ENCODE results near the gene FOXR1. TPM values are rescaled to one million over a fixed set of nuclear protein-coding genes. Genes with fewer than 3 reads are reported as not detected.

FOXR1 gene
- total and polyA plus RNA-seq, 2 of the 8 experiments (the other 6 are each of a cell fraction or from before 2014, with no cell fraction given), result not detected

DNA sequence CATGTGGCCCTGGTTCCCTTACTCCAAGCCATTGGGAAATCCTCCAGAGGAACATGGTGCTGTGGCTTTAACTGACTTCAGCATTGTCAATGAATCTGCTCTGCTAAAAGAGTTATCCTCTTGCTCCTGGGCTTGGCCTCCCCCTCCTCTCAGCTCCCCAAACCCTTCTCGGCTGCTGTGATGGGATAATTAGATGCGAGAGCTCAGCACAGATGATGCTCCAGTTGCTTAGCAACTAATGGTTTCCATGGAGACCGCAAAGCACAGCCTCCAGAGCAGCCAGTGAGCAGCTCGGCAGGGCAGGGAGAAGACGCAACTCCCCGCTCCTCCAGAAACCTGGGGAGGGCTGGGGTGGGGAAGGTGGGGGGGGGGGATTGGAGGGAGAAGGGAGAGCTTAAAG lies 18.3 kb upstream of the FOXR1 start:
- Histone ChIP-seq H3K79me2 (ENCODE audit: control insufficient read depth in 1 of 2, insufficient read depth in 2 of 2, low read length in 2 of 2) (no peaks in the 10 kb centered on the region), H3K56ac (replicated peaks; ENCODE audit: insufficient read length, low read depth, low read length) (no peak overlapping the region), H3K9ac (replicated peaks in 1 of 4; ENCODE audit: extremely low read depth in 1 of 4, low read depth in 3 of 4, low read length in 3 of 4) (no peak overlapping the region), H3K23me2 (ENCODE audit: low read depth, low read length) (0 out of 2 replicates have a peak, but pooled peaks cover 2% of the 10 kb centered on the region), H2BK120ac (replicated peaks; ENCODE audit: low read depth, low read length) (no peak overlapping the region), H3K18ac (ENCODE audit: extremely low read depth, low read length) (no peak overlapping the region), H2AK5ac (ENCODE audit: low read depth, low read length) (no peak overlapping the region), H2AFZ (ENCODE audit: low read length) (no peak overlapping the region), H3K9me3 (ENCODE audit: insufficient read depth in 2 of 2, low read depth in 1 of 2, low read length in 1 of 2) (no peaks in the 10 kb centered on the region), H4K91ac (replicated peaks; ENCODE audit: insufficient read length, low read length) (no peak overlapping the region), H2BK20ac (ENCODE audit: low read length) (no peak overlapping the region), H4K8ac (ENCODE audit: extremely low read depth, insufficient read depth, low read length) (no peak overlapping the region), H4K5ac (ENCODE audit: insufficient read length, low read depth, low read length) (no peak overlapping the region), H4K20me1 (replicated peaks in 1 of 2; ENCODE audit: control insufficient read depth in 1 of 2, insufficient read depth in 2 of 2, low read length in 2 of 2) (no peaks in the 10 kb centered on the region), H3K4me3 (ENCODE audit: extremely low read depth in 1 of 4, insufficient read depth in 2 of 4, low read depth in 3 of 4, low read length in 4 of 4) (no peak overlapping the region), H2BK5ac (ENCODE audit: low read depth, low read length) (no peak overlapping the region), H3K27ac (ENCODE audit: low read depth, low read length) (no peak overlapping the region), H2BK15ac (ENCODE audit: low read length) (no peak overlapping the region), H3K4me1 (replicated peaks in 1 of 4; ENCODE audit: control insufficient read depth in 3 of 4, insufficient read depth in 4 of 4, low read length in 3 of 4) (peaks cover 0 to 5% (median 1%) of the 10 kb centered on the region in 4 experiments; a peak in 3 of 7 replicates), H3K4me2 (ENCODE audit: insufficient read depth in 1 of 2, low read depth in 2 of 2, low read length in 2 of 2) (no peak overlapping the region), H3K23ac (ENCODE audit: insufficient read length) (no peak overlapping the region), H3K14ac (ENCODE audit: insufficient read length) (no peak overlapping the region), H3K36me3 (ENCODE audit: control insufficient read depth in 2 of 4, insufficient read depth in 4 of 4, low read length in 3 of 4) (no peaks in the 10 kb centered on the region), H3K79me1 (ENCODE audit: low read depth, low read length) (no peaks in the 10 kb centered on the region), H2BK12ac (ENCODE audit: low read depth, low read length) (no peak overlapping the region), H3K4ac (replicated peaks; ENCODE audit: insufficient read length, low read depth, low read length) (no peak overlapping the region), H3K27me3 (replicated peaks in 1 of 4; ENCODE audit: control insufficient read depth in 3 of 4, extremely low read depth in 1 of 4, insufficient read depth in 3 of 4, low read length in 3 of 4) (peaks cover 0 to 4% (median 3%) of the 10 kb centered on the region in 4 experiments; a peak in 2 of 7 replicates)
- ChIA-PET POLR2A (ENCODE audit: partially characterized antibody) (interaction anchor here (0.6 to 2.4 kb wide), 4 partner anchors 13 to 63 kb away, joined by 3 to 7 read pairs (median 5); no protein-coding TSS in a partner anchor), CTCF (ENCODE audit: partially characterized antibody) (interaction anchor here (0.6 to 12.7 kb wide), 9 partner anchors 13 to 217 kb away, joined by 3 to 100 read pairs (median 3); no protein-coding TSS in a partner anchor)
- DNase-seq (ENCODE audit: low read depth in 1 of 2, low spot score in 2 of 2), result peak in 1 of 2 experiments; percentile 66
- TF ChIP-seq, protein P1, sequence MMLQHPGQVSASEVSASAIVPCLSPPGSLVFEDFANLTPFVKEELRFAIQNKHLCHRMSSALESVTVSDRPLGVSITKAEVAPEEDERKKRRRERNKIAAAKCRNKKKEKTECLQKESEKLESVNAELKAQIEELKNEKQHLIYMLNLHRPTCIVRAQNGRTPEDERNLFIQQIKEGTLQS (IDR thresholded peaks at IDR 0.05; ENCODE audit: insufficient read depth, low read depth, low read length), result no peak
- TF ChIP-seq SIN3A (conservative IDR thresholded peaks at IDR 0.05 in 1 of 2, IDR thresholded peaks at IDR 0.05 in 1 of 2; ENCODE audit: low read depth in 1 of 2, low read length in 2 of 2) (0 out of 4 replicates have a peak, but pooled peaks of 1 of the 2 experiments have one; percentile 38), KDM1A (IDR thresholded peaks at IDR 0.05; ENCODE audit: borderline replicate concordance, low read length) (peak; percentile 45; the same call in 1 of the 2 replicates), NANOG (IDR thresholded peaks at IDR 0.05; ENCODE audit: insufficient read depth, low read depth, low read length, poor library complexity, severe bottlenecking) (no peak)
- WGBS, 2 experiments (ENCODE audit: extremely low coverage in 1 of 2, insufficient coverage in 1 of 2, insufficient read length in 1 of 2, insufficient replicate concordance in 2 of 2, low coverage in 1 of 2, low lambda C conversion rate in 2 of 2, missing lambda C conversion rate in 1 of 2), result 22% methylated on average over 6 of the region's 6 CpGs; no CpG with 5 or more reads in 1 of the 2 experiments
- FAIRE-seq, result no peak

Data from H1 (cell line).